Amniotic stem cell (primary cell): ENCODE results near the gene CAMTA1.

Experiments
- DNase-seq: peaks from one replicate; lab custom pipeline; 2025; lab: John Stamatoyannopoulos, UW

CAMTA1 gene

GRCh38 chr1:7500381-7501083 lies 715.3 kb downstream of the CAMTA1 start:
- DNase-seq, result no peak

- no peak for DNase-seq
Measured at GRCh38 chr1:7501084-7501491, 715.8 kb downstream of the CAMTA1 start.

GRCh38 chr1:7501723-7502603 lies 716.7 kb downstream of the CAMTA1 start:
- DNase-seq, result no peak

GRCh38 chr1:7503691-7504437 lies 718.6 kb downstream of the CAMTA1 start:
- no peak for DNase-seq

GRCh38 chr1:7504438-7504720 lies 719.1 kb downstream of the CAMTA1 start:
- DNase-seq, result no peak

GRCh38 chr1:7505094-7505770 lies 720.0 kb downstream of the CAMTA1 start:
- DNase-seq, result no peak

- DNase-seq, result no peak
Measured at GRCh38 chr1:7505771-7506453, 720.7 kb downstream of the CAMTA1 start.

- no peak for DNase-seq
Measured at GRCh38 chr1:7506454-7507284, 721.4 kb downstream of the CAMTA1 start.

- no peak for DNase-seq
Measured at GRCh38 chr1:7507285-7508019, 722.2 kb downstream of the CAMTA1 start.

GRCh38 chr1:7508052-7508933 lies 723.0 kb downstream of the CAMTA1 start:
- no peak for DNase-seq

GRCh38 chr1:7508934-7509519 lies 723.8 kb downstream of the CAMTA1 start:
- DNase-seq, result no peak

GRCh38 chr1:7509598-7509997 lies 724.3 kb downstream of the CAMTA1 start:
- no peak for DNase-seq

GRCh38 chr1:7510389-7510931 lies 725.2 kb downstream of the CAMTA1 start:
- DNase-seq, result no peak

- no peak for DNase-seq
Measured at GRCh38 chr1:7511381-7511780, 726.1 kb downstream of the CAMTA1 start.

- no peak for DNase-seq
Measured at GRCh38 chr1:7513081-7513480, 727.8 kb downstream of the CAMTA1 start.

- DNase-seq, result no peak
Measured at GRCh38 chr1:7515175-7515574, 729.9 kb downstream of the CAMTA1 start.

- DNase-seq, result no peak
Measured at GRCh38 chr1:7515904-7516303, 730.6 kb downstream of the CAMTA1 start.

- no peak for DNase-seq
Measured at GRCh38 chr1:7516341-7516740, 731.1 kb downstream of the CAMTA1 start.
